ENCODE data around the gene CKAP4.

GRCh38 chr12:106273491-106273890 lies 25.7 kb upstream of the CKAP4 start:
- TF ChIP-seq POLR2A (IDR thresholded peaks at IDR 0.05; ENCODE audit: insufficient read depth in 1 of 2, low read depth in 2 of 2, low read length in 2 of 2) (no peak), MYC (CRISPR knock-in tag; IDR thresholded peaks at IDR 0.05; ENCODE audit: borderline replicate concordance) (no peak), RNF2 (conservative IDR thresholded peaks at IDR 0.05; ENCODE audit: low read depth) (no peak), FOXM1 (CRISPR knock-in tag; IDR thresholded peaks at IDR 0.05) (no peak)

Data from HepG2 (cell line).